Stimulated activated CD4-positive, alpha-beta T cell treated with anti-CD3 and anti-CD28 coated beads, TNF-alpha, amount 100 ng/mL, for 1 hour (primary cell): ENCODE measurements around the gene SPAG8.

Experiments used
- DNase-seq, 3 donors: peaks; one replicate each; pipeline ENCODE4 v3.0.0-alpha.2; 2020; ENCODE audit warnings: low read depth in 3 of 3, low spot score in 1 of 3

The SPAG8 gene, protein sequence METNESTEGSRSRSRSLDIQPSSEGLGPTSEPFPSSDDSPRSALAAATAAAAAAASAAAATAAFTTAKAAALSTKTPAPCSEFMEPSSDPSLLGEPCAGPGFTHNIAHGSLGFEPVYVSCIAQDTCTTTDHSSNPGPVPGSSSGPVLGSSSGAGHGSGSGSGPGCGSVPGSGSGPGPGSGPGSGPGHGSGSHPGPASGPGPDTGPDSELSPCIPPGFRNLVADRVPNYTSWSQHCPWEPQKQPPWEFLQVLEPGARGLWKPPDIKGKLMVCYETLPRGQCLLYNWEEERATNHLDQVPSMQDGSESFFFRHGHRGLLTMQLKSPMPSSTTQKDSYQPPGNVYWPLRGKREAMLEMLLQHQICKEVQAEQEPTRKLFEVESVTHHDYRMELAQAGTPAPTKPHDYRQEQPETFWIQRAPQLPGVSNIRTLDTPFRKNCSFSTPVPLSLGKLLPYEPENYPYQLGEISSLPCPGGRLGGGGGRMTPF

DNA sequence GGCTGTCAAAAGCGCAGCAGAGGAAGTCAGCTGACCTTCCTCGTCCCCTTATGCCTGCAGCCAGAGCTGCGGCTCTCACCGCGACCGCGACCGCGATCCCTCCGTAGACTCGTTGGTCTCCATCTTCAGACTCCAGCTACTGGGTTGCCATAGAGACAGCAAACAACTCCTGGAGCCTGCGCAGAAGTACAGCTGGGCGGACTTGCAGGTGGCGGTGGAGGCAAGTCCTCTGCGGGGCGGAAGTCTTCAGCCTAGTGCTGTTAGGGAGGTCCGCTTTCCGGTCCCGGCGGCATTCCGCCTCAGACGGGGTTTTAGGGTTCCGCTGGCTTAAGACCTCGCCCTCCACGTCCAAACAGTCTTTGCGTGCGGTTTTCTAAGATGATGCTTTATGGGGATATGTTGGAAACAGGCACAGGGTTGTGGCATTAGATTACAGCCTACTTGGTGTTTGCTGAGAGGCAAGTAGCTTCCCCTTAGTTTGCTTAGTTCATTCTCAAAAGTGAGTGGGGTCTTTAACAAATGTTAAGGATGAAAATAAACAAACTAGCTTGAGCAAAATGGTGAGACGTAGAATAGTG is at the start of gene SPAG8:
SPAG8 (minus strand) TSS at position 238 of the 578 bp plus-strand sequence; CDS start at position 123, 115 bp downstream.
- peak; percentile 77 to 88 (median 84) for DNase-seq

DNA sequence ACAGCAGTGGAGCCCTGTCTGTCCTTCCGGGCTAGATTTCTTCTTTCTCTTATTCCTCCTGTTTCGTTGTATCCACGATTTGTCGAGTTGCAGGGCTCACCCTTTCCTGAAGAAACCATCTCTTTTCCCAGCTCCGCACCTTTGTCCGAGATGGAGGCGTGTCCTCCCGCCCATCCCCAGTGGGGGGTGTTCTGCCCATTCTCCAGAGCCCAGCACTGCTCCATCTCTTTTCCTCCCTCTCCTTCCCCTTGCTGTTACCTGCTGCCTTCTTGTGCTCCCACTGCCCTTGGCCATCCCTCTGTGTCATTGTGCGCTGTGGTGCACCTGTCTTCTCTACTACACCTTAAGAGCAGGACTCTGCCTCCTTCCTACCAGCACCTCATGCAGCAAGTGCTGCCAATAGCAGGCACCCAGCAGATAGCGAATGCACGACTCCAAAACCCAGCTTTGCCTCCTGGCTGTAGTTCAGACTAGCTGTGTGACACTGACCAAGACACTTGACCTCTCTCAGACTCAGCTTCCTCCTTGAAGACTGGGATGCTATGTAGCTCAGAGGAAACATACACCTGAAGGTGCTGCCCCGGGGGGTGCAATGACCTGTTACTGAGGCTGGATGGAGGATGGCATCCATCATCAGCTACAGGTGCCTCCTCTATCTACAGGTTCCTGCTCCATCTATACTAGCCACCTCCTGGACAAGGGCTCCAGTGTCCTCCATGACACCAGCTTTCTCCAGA is 49.3 kb upstream of the SPAG8 start:
- DNase-seq = no peak

DNA sequence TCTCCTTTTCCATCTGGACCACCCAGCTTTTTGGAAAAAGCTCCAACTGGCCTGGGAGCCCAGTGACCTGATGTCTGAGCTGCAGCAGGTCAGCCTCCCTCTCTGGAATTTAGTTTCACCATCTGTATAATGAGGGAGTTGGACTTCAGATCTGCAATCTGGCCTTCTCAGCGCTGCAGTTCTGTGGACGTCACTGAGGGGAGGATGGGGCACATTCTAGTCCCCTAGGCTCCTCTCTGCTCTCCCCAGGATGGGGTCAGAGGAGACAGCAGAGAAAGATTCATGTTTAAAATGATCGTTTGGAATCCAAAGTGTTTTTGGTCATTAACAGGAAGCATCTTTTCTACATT is 47.9 kb upstream of the SPAG8 start:
- DNase-seq = no peak

DNA sequence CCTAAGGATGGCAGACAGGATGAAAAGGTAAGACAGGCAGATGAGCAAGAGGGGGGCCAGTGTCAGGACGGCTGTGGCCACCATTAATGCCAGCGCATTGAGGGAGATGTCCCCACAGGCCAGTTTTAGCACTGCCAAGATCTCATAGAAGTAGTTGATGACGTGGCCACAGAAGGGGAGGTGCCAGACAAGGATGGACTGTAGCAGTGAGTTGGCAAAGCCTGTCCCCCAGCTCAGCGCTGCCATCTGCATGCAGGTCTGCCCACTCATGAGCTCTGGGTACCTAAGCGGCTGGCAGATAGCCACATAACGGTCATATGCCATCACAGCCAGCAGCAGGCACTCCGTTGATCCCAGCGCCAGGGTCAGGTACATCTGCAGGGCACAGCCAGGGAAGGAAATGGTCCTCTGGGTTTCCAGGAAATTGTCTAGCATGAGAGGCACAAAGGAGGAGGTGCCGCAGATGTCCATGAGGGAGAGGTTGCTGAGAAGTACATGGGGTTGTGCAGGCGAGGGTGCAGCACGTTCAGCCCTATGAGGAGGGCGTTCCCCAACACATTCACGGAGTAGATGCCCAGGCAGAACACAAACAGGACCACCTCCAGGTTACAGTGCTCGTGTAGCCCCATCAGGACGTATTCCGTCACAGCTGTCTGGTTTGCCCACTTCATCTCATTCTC is 47.4 kb upstream of the SPAG8 start:
- no peak for DNase-seq

DNA sequence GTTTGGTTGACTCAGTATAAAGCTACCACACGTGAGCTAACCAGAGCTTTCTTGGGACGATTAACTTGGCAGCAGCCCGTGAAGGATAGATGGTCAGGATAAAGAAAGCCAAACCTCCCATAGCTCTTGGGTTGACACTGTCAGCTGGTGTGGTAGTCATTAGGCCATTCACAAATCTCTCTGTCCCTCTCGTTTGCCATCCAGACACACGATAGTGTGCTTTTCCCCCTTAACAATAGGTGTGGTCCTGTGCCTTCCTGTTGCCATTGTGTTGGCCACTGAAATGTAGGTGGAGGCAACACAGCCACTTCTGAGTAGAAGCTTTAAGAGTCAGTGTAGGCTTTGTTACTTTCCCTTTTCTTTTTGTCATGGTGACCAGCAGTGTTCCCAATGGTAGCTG is 46.4 kb upstream of the SPAG8 start:
- DNase-seq = no peak

DNA sequence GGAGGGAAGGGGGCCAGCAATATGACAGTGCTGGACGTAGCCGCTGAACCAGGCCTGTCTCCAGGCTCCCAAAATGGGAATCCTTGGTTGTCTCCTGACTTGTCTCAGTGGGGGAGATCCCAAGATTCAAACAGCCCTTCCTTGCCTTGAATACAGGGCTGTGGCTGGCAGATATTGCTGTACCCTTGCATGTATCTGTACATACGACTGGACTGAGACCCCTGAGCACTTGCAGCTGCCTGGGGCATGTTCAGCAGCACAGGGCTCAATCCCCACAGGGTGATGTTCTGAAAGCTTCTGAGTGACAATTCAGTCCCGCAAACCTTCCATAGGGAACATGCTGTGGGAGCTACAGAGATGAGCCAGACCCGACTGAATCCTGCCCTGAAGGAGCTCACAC is 44.8 kb upstream of the SPAG8 start:
- no peak for DNase-seq

DNA sequence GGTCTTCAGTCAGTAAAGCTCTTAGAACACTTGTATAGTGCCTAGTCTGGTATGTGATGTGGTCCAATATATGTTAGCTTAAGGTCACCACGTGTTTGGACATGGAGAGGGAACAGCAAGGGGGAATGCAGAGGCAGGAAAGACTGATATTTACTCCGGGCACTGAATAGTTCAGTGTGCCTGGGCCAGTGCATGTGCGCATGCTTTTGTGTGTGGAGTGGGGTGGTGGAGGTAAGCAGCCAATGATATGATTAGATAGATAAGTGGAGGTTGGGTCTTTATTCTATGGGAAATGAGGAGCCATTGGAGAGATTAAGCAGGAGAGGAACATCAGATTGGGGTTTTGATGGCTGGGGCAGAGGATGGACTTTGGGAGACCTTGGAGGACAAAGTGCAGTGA is 44.1 kb upstream of the SPAG8 start:
- DNase-seq = no peak

DNA sequence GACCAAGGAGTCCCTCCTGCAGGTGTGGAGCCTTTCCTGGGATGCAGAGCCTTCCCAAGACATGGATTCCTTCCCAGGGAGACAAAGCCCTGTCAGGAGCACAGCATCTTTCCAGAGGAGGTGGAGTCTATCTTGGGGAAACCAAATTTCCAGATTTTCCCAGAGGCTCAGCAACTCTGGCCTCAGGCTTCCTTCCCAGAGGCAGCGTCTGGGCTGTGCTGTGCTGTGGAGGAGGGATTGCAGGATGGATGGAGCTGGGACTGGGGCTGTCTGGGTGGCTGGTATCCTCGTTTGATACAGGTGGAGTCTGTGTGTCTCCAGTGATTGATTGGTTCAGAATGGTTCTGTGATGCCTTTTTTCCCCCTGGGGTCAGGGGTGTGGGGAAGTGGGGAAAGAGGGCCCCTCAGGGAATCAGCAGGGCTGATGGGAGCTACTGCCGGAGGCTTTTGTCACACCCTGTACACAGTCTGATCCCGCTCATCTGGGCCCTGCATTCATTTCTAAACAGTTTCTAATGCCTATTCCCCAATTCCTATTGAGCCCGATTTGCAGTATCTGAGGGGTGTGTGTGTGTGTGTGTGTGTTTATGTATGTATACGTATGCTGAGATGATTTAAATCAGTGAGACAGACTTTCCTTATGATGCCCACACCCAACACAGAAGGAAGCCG is 42.2 kb upstream of the SPAG8 start:
- no peak for DNase-seq

DNA sequence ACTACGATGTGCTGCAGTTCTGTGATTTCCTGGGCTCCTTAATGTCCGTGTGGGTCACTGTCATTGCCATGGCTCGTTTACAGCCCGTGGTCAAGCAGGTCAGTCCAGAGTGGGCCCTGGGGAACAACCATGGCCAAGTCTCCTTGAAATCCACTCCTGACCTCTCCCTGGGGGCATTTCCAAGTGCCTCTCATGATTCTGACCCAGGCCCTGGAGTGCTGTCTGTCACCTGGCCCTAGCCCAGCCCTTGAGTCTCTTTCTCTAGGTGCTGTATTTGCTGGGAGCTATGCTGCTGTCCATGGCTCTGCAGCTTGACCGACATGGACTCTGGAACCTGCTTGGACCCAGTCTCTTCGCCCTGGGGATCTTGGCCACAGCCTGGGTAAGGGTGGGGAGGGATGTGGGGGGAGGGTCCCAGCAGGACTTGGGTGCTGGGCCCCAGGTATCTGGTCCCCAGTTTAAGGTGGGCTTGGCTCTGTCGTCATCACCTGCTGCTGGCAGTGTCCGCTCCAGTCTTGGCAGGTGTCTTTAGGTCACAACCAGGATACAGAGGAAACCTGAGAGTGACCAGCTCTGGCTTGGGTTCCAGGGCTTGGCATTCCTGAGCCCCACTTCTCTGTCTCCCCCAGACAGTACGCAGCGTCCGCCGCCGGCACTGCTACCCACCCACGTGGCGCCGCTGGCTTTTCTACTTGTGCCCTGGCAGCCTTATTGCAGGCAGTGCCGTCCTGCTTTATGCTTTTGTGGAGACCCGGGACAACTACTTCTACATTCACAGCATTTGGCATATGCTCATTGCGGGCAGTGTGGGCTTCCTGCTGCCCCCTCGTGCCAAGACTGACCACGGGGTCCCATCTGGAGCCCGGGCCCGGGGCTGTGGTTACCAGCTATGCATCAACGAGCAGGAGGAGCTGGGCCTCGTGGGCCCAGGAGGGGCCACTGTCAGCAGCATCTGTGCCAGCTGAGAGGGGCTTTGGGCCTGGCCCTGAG is 41.1 kb upstream of the SPAG8 start:
- DNase-seq = no peak

DNA sequence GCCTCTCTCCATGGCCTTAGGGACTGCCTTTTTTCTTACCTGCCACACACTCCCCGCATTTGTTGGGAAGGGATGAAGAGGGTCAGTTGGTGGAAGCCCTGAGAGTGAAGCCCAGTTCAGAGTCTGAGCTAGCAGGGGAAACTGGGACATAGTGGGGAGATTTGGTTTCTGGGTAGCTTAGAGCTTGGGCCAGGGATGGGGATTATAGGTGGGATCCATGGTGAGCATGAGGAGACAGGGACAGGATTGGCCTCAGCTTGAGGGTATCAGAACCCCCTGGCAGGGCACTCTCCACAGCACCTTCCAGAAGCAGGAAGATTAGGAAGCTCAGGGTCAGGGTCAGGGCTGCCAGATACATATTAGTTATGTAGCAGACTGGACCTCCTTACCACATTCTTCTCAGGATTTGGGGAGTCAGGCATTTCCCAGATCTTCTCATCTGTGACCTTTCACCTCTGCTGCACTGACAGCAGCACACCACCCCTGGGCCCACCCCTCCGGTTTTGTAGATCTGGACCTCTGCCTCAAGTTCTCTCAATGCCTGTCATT is 40.3 kb upstream of the SPAG8 start:
- DNase-seq = no peak

DNA sequence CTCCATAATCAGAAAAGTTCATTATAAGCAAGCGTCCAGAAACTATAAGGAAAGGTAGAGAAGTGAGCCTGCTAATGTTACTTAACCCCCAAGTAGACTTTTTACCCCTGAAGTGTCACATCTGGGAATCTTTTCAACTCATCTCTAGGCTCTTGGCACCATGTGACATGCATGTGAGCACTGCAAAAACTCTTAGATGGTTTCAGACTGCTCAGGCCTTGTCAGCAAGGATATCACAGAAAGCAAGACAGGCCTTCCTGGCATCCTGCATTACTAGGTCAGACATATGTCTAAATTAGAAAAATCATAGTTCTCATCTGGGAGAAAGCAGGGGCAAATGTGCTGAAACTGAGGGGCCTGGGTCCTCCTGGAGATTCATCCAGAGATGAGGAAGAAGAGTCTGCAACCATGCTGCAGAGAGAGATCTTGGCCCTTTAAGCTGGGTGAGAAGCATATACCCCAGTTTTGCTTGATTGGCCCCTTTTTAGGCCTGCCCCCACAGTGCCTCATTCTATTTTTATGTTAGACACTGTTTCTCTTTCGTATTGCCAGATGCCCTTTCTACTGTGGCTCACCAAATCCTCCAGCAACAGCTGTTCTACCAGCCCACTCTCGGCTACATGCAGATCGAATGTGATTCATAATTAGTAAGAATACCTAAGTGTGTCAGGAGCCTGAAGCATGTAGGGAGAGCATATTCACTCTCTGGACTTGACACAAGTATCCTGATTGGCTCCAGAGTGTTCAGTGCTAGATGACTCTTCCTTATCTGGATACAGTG is 35.9 kb upstream of the SPAG8 start:
- no peak for DNase-seq

DNA sequence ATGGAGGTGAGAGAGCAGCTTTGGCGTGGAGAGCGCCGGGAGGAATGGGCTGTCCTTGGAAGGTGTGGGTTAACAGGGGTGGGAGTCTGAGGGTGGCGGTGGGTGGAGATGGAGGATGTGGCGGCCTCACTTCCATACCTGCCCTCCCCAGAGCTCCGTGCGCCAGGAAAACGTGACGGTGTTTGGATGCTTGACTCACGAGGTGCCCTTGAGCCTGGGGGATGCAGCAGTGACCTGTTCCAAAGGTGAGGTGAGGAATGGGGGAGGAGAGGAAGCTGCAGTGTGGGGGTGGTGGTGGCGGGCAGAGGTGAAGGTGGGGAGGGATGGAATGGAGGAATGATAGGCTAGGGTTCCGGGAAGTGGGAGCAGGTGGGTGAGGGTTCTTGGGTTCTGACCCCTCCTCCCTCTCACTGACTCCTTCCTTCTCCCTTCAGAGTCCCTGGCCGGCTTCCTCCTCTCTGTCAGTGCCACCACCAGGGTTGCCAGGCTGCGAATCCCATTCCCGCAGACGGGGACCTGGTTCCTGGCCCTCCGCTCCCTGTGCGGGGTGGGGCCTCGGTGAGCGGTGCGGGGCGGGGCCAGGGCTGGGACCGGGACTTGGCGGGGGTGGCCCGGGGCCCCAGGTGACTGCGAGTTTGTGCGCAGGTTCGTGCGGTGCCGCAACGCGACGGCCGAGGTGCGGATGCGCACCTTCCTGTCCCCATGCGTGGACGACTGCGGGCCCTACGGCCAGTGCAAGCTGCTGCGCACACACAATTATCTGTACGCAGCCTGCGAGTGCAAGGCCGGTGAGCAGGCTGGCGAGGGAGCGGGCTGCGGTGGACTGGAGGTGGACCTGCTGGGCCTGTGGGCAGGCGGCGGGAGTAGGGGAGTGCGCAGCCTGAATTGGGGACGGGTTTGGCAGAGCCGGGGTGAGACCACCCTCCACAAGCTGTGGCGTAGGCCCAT is 34.0 kb upstream of the SPAG8 start:
- no peak for DNase-seq

DNA sequence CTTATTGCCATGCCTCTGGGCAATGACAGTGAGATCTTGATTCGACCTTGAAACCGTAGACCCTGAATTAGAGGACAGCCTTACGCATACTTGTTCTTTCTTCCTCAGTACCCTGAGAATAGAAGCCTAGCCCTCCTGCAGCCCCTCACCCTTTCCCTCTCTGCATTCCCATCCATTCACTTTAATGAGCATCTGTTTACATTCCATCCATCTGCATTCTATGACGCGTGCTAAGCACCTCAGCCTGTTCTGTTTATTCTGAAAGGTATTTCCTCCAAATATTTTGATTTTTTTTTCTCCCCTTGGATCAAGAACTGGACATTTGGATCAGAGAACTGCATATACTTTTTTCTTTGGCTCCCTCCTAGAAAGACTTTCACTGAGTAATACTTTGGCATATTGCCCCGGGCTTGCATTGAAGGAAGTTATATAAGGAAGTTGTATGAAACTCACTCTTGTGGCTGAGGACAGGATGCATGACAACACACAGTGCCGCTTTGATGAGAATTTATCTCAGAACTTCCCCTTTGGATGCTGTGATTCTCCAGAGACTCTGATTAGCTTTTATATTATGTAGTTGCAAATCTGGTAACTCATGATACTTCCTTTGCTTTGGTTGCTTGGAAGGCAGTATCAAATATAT is 32.7 kb upstream of the SPAG8 start:
- DNase-seq = no peak

DNA sequence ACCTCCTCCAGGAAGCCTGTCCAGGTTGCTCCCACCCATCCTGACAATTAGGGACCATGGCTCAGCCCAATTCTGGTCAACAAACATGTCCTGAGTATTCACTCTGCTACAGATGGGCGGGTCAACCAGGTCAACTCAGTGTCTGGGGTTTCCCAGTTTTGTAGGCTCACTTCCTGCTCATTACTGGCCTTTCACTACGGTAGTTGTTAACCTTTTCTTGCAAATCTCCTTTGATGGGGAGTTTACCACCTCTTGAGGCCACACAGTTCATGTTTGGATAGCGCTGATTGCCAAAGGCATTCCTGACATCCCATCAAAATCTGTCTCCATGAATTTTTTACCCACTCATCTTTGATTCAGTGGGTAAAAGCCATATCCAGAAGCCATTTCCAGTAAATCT is 30.7 kb upstream of the SPAG8 start:
- DNase-seq = no peak

DNA sequence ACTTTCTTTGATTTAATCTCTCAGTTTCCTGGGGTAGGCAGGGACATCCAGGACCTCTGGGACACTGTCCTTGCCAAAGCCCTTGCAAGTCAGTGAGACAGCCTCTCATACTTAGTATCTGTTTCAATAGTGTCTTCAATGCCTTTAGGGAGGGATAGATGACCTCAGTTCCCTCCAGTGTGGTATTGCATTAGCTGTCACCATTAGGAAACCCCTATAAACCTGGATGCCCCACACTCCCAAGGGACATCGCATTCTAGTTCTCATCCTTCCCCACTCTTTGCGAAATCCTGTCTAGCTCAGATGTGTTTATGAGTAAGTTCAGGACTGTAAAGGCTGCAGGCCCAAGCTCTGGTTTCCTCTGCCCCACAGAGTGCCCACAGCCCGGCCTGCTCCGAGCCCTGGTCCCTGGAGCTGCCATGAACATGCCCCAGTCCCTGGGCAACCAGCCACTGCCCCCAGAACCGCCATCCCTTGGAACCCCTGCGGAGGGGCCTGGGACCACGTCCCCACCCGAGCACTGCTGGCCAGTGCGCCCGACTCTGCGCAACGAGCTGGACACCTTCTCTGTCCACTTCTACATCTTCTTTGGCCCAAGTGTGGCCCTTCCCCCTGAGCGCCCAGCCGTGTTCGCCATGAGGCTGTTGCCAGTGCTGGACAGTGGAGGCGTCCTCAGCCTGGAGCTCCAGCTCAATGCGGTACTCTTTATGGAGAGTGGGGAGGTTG is 30.1 kb upstream of the SPAG8 start:
- DNase-seq = no peak

DNA sequence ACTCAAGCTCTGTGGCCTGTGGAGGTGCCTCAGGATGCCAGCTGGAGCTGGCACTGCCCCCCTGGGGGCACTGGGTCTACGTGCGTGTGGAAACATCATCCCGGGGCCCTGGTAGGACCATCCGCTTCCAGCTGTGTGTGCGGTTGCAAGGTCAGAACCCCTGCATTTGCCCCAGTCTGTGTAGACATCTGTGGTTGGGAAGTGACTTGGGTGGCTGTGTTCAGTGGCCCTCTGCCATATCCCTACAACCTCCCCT is 29.5 kb upstream of the SPAG8 start:
- DNase-seq = no peak
